Measurements from ENCODE around the gene SMAD6.

DNA sequence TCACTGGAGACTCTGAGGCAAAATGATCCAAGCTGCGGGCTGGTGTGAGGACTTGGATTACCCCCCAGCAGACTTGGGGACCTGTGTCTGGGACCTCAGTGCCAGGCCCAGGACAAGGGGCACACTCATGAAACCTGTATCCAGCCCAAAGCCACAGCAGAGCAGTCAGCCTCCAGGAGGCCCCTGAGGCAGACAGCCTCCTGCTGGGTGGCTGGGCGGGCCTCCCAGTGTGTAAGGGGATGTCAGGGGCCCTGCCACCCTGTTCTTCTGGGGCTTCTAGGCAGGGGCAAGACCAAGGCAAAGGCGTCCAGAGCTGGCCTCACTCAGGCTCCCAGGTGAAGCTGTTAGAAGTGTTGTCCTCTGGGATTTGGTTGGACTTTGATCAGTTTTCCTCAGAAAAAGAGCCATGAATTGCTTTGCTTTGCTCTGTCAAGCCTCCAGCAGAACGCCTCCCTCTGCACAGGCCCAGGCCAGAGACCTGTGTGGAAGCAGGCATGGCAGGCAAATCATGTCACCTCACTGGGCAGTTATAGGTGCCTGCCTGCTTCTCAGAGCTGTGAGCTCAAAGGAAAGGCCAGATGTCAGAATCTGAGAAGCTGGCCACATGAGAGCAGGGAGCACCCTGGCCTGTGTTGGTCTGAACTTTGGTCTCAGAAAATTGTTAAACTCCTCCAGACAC is 77.4 kb downstream of the SMAD6 start:
- no peak for TF ChIP-seq POLR2A (IDR thresholded peaks at IDR 0.05; ENCODE audit: extremely low read depth, insufficient read length)
- TF ChIP-seq CTCF (IDR thresholded peaks at IDR 0.05; ENCODE audit: low read depth, low read length), result no peak
- no peak for TF ChIP-seq MYC (IDR thresholded peaks at IDR 0.05; ENCODE audit: low read depth, low read length)
- TF ChIP-seq MAX (IDR thresholded peaks at IDR 0.05; ENCODE audit: low read depth, low read length), result no peak
